GM19463 (cell line): Measurements from ENCODE around the gene GGT5.
"Not testable (repeated sequence)": the region's sequence is repeated elsewhere in the genome, so short reads cannot be mapped to it uniquely, and the experiment has no call there.

Source experiments
- ATAC-seq: cut with Tn5 transposase; IDR thresholded peaks from one replicate; pipeline ENCODE4 v1.9.1; 2021; ENCODE audit warnings: mild to moderate bottlenecking, moderate library complexity; ENCODE audit not compliant: unreplicated experiment

Gene GGT5

GRCh38 chr22:24185501-24186351 is 59.2 kb downstream of the GGT5 start:
- ATAC-seq = no peak

DNA sequence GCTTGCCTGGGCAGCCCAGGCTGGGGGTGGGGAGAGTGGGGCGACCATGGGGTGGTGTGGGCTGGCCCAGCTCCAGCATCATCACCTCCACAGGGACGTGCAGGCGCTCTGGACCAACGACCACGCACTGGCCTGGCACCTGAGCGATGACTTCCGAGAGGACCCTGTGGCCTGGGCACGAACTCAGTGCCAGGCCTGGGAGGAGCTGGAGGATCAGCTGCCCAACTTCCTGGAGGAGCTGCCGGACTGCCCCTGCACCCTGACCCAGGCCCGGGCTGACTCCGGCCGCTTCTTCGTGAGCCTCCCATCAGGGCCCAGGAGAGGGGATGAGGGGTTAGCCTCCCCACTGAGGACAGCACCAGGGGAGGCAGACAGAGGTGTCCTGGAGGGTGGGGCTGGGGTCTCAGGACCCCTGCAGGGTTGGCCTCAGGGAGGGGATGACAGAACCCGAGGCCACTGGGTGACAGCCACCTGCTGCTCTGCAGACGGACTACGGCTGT is 59.8 kb downstream of the GGT5 start:
- no peak for ATAC-seq

- no peak for ATAC-seq
Measured at GRCh38 chr22:24184057-24184798, 60.7 kb downstream of the GGT5 start.

GRCh38 chr22:24183321-24184031 is 61.4 kb downstream of the GGT5 start:
- peak; percentile 69 for ATAC-seq

GRCh38 chr22:24182900-24183246 is 62.0 kb downstream of the GGT5 start:
- ATAC-seq = not testable (repeated sequence)

GRCh38 chr22:24181996-24182899 is 62.6 kb downstream of the GGT5 start:
- no peak for ATAC-seq

- no peak for ATAC-seq
Measured at GRCh38 chr22:24181088-24181995, 63.5 kb downstream of the GGT5 start, which contains the start of gene SUSD2. Gene SUSD2, plus strand, starts transcription at chr22:24181487. Its CDS starts 33 bp downstream, at chr22:24181520.

- ATAC-seq = no peak
Measured at GRCh38 chr22:24180316-24181087, 64.4 kb downstream of the GGT5 start.

DNA sequence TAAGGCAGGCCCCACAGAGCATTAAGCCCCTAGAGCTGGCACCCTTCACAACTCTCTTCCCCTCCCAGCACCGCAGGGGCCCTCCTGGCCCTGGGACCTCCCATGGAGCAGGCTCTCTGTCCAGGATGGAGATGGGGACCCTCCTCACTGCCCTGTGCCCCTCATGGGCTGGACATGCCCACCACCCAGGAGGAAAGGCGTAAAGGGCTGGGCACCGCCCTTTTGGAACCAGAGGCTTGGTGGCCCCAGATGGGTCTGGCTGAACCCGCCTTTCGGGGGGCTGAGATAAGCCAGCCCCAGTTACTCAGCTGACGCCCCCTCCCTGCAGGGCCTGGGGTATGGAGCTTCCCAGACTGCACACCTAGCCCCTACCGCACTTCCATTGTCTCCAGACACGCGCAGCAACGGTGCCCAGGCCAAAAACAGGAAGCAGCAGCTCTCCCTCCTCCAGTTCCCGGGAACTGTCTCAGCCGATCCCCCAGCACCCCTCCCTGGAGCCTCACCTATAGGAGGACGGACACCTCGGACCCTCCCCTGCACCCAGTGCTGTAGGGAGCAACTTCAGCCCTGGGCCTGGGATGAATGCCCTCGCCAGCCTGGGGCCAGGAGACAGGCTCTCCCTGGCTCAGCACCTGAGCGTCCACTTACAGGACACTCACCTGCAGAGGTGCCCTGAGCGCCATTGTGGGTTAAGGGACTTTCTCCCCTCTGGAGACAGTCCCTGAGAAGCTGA is 65.2 kb downstream of the GGT5 start:
- no peak for ATAC-seq

DNA sequence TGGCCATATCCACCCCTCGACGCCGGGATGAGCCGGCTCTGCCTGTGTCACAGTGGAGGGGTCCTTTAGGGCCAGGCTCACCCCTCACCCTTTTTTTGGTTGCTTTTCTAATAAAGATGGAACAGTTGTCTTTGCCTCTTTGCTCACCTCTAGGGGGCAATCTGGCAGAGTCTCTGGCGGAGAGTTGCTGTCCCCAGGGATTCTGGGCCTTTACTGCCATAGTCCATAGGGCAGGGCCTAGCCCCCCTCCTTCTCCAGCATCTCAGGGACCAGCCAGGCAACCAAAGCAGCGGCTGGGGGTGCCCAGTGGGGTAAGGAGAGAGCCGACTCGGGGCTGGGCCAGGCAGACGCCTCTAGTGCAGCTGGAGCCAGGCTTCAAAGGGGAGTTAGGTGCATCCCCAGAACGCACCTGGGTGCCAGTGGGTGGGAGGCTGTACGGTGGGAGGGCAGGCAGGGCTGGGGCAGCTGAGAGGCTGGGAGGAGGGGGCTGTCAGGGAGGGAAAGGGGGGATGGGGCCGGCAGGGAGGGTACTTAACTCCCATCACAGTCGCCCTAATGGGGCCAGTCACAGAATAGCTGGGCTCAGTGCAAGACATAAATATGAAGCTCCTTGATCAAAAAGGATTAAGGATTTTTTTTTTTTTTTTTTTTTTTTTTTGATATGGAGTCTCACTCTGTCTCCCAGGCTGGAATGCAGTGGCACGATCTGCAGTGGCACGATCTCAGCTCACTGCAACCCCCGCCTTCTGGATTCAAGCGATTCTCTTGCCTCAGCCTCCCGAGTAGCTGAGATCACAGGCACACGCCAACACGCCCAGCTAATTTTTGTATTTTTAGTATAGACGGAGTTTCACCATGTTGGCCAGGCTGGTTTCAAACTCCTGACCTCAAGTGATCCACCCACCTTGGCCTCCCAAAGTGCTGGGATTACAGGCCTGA is 66.1 kb downstream of the GGT5 start:
- no peak for ATAC-seq

DNA sequence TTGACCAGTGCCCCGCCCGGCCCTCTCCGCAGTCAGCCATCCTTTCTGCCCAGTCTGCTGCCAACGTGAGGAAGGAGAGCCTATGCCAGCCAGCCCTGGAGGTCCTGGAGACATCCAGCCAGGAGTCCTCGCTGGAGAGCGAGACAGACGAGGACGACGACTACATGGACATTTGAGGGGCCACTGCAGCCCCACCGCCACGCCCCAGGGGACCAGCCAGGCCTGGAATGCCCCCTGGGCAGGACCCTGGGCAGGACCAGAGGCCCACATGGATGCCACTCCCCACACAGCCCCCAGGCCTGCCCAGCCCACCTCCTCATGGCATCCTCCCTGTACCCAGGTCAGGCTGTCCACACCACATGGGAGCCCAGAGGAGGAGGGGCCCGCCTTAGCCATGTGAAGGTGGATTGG is 66.9 kb downstream of the GGT5 start:
- no peak for ATAC-seq

- ATAC-seq = no peak
Measured at GRCh38 chr22:24177456-24177855, 67.4 kb downstream of the GGT5 start.

- no peak for ATAC-seq
Measured at GRCh38 chr22:24177045-24177444, 67.8 kb downstream of the GGT5 start.

DNA sequence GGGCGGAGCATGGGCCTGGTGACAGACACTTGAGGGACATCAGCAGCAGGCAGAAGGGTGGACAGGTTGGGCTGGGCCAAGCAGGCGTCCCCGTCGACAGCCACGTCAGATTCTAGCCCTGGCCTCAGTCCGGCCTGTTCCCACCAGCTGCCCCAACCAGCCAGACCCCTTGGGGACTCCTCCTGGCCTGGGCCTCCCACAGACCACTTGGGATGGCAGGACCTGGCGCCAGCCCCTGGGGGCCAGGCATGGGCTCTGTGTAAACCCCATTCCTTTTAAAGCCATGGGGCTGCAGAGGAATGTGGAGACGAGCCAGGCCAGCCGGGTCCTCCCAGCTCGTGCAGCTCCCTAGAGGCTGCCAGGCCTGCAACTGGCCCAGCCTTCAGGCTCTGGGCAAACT is 68.3 kb downstream of the GGT5 start:
- ATAC-seq = no peak

DNA sequence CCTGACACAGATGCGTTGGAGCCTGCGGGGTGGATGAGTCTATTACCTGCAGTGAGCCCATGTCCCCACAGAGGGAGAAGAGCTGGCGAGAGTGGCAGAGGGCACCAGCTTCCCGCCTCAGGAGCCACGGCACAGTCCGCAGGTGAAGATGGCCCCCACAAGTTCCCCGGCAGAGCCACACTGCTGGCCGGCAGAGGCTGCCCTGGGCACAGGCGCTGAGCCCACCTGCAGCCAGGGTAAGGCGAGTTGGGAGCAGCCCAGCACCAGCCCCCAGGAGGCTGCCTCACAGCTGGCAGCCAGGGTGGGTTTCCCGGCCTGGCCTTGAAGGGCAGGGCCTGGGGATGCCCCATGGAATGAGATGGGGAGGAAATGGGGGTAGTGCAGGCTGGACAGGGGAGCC is 68.8 kb downstream of the GGT5 start:
- no peak for ATAC-seq

DNA sequence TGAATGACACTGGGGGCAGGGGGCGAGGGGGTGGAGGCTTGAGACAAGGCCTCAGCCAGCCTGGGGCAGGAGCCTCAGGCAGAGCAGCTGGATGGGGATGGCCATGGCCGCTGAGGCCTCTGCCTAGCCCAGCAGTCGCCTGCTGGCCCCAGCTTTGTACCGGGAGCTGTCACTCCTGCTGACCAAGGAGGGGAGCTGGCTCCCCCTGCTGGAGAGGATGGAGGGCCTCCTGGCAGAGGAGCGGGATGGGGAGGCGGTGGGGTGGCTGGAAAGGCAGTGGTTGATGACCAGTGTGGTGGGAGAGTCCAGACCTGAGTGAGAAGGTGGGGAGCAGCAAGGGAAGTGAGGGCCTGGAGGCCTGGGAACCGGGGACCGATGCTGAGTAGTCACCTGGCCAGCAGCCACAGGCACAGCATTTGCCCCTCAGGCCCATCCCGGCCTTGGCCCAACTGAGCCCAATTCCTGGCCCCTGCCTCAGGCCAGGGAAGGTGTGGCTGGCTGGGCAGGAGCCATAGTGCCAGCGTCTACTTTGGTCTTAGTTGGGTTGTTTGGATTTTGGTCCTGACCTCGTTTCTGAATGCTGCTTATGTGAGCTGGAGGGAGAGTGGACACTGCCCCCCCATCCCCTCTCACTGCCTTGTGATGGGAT is 69.6 kb downstream of the GGT5 start:
- ATAC-seq = no peak
